SK-N-SH (cell line): ENCODE data around the gene TMEM209. TPM values are rescaled to one million over a fixed set of nuclear protein-coding genes. Genes with fewer than 3 reads are reported as not detected.

Source experiments
- CTCF ChIA-PET: fragments of 300-600, 350-600 bp; formaldehyde crosslinking; extraction: SDS; loops from one replicate; lab custom pipeline; 2021; lab: Yijun Ruan, JAX
- POLR2A ChIA-PET: fragments of 350-600 bp; sonication (Branson Sonifier 250); formaldehyde crosslinking; extraction: SDS; loops from one replicate; lab custom pipeline; 2020; ENCODE audit warnings: antibody characterized with exemption, inconsistent platforms; lab: Yijun Ruan, JAX
- DNase-seq: peaks from one replicate; pipeline ENCODE4 v3.0.0; 2012
- H2AFZ ChIP-seq: fragments of 200-600 bp; sonication (generic); 2 replicates; pipeline ENCODE4 v1.8.1; 2016; ENCODE audit warnings: antibody characterized with exemption, mild to moderate bottlenecking, low read depth
- H3F3A ChIP-seq: fragments of 200-600 bp; sonication (generic); replicated peaks from 2 replicates; pipeline ENCODE3; 2016; ENCODE audit warnings: antibody characterized with exemption, mild to moderate bottlenecking; ENCODE audit not compliant: insufficient read depth
- H3K27ac ChIP-seq, 2 experiments: fragments of 200-500 bp in 1 of 2; fragments of 200-600 bp in 1 of 2; sonication (Bioruptor generic) in 1 of 2; sonication (generic), shearing (Covaris generic) in 1 of 2; 2 replicates each; pipeline versions ENCODE4 v1.5.1 to v1.6.1; 2014 to 2016; ENCODE audit warnings: low read depth in 2 of 2, inconsistent platforms in 1 of 2, low read length in 1 of 2, mild to moderate bottlenecking in 1 of 2, mixed read lengths in 1 of 2
- H3K27me3 ChIP-seq: fragments of 200-600 bp; sonication (generic), shearing (Covaris generic); 2 replicates; pipeline ENCODE4 v1.6.1; 2016; ENCODE audit warnings: mixed run types; ENCODE audit not compliant: insufficient read depth
- H3K36me3 ChIP-seq, 2 experiments: fragments of 200-500 bp in 1 of 2; fragments of 200-600 bp in 1 of 2; sonication (Bioruptor generic) in 1 of 2; sonication (generic) in 1 of 2; replicated peaks in 1 of 2; 2 replicates each; pipeline versions ENCODE3 to v1.5.1; 2014 to 2016; ENCODE audit warnings: low read length in 1 of 2, mild to moderate bottlenecking in 1 of 2; ENCODE audit not compliant: insufficient read depth in 2 of 2, control insufficient read depth in 1 of 2
- H3K4me1 ChIP-seq, 2 experiments: fragments of 200-500 bp in 1 of 2; fragments of 200-600 bp in 1 of 2; sonication (Bioruptor generic) in 1 of 2; sonication (generic), shearing (Covaris generic) in 1 of 2; 2 replicates each; pipeline versions ENCODE4 v1.5.1 to v1.6.1; 2014 to 2016; ENCODE audit warnings: low read depth in 1 of 2, low read length in 1 of 2, mixed run types in 1 of 2; ENCODE audit not compliant: insufficient read depth in 2 of 2, control insufficient read depth in 1 of 2
- H3K4me2 ChIP-seq: fragments of 200-600 bp; sonication (generic), shearing (Covaris generic); 2 replicates; pipeline ENCODE4 v1.6.1; 2017; ENCODE audit warnings: mixed run types
- H3K4me3 ChIP-seq, 2 experiments: fragments of 200-500 bp in 1 of 2; fragments of 200-600 bp in 1 of 2; sonication (Bioruptor generic) in 1 of 2; sonication (generic), shearing (Covaris generic) in 1 of 2; 2 replicates each; pipeline versions ENCODE4 v1.5.1 to v1.8.1; 2014 to 2016; ENCODE audit warnings: low read depth in 2 of 2, inconsistent platforms in 1 of 2, low read length in 1 of 2, mild to moderate bottlenecking in 1 of 2, mixed read lengths in 1 of 2, moderate library complexity in 1 of 2
- H3K79me2 ChIP-seq: fragments of 200-600 bp; sonication (generic); 2 replicates; pipeline ENCODE4 v1.8.1; 2017; ENCODE audit warnings: mild to moderate bottlenecking; ENCODE audit not compliant: insufficient read depth
- H3K9ac ChIP-seq: fragments of 200-600 bp; sonication (generic); 2 replicates; pipeline ENCODE4 v1.6.1; 2017; ENCODE audit warnings: mixed run types
- H3K9me2 ChIP-seq: fragments of 200-600 bp; sonication (generic); 2 replicates; pipeline ENCODE4 v1.6.1; 2017; ENCODE audit warnings: mixed run types
- H3K9me3 ChIP-seq: fragments of 200-600 bp; sonication (generic); 2 replicates; pipeline ENCODE4 v1.6.1; 2017; ENCODE audit warnings: mixed run types, mild to moderate bottlenecking, moderate library complexity
- H4K20me1 ChIP-seq: fragments of 200-600 bp; sonication (generic); 2 replicates; pipeline ENCODE4 v1.6.1; 2017; ENCODE audit warnings: mild to moderate bottlenecking, mixed run types; ENCODE audit not compliant: insufficient read depth
- CHD2 ChIP-seq: fragments of 150-350 bp; IDR thresholded peaks from 2 replicates; pipeline ENCODE4 v1.6.1; 2018; ENCODE audit warnings: low read length; ENCODE audit not compliant: partially characterized antibody
- CTCF ChIP-seq: fragments of 200-600 bp; sonication (generic); IDR thresholded peaks from 2 replicates; pipeline ENCODE4 v1.6.1; 2017; ENCODE audit warnings: antibody characterized with exemption, mild to moderate bottlenecking, moderate library complexity
- ELF1 ChIP-seq: IDR thresholded peaks from 2 replicates; pipeline ENCODE4 v1.4.0; 2012
- EP300 ChIP-seq, 2 experiments: IDR thresholded peaks; 2 replicates each; pipeline versions ENCODE4 v1.4.0 to v1.6.1; 2012; ENCODE audit warnings: borderline replicate concordance in 1 of 2, low read depth in 1 of 2, low read length in 1 of 2
- EZH2phosphoT487 ChIP-seq: fragments of 200-600 bp; sonication (generic); IDR thresholded peaks from 2 replicates; pipeline ENCODE4 v1.6.1; 2017; ENCODE audit warnings: low read depth, mixed run types, mild to moderate bottlenecking, antibody characterized with exemption, moderate library complexity, borderline replicate concordance
- FOSL2 ChIP-seq: IDR thresholded peaks from 2 replicates; pipeline ENCODE4 v1.4.0; 2012; ENCODE audit warnings: low read depth, mild to moderate bottlenecking, moderate library complexity, borderline replicate concordance
- GATA2 ChIP-seq: sonication (generic); formaldehyde crosslinking; IDR thresholded peaks from 2 replicates; pipeline ENCODE4 v1.5.0; 2020; ENCODE audit warnings: mild to moderate bottlenecking, missing genetic modification reagents
- NFIC ChIP-seq: IDR thresholded peaks from 2 replicates; pipeline ENCODE4 v1.4.0; 2012; ENCODE audit warnings: borderline replicate concordance
- USF2 ChIP-seq: fragments of 150-350 bp; IDR thresholded peaks from 2 replicates; pipeline ENCODE4 v1.6.1; 2017; ENCODE audit warnings: antibody characterized with exemption, low read length, low read depth, borderline replicate concordance
- WGBS: methylation state at CpG from one replicate; pipeline ENCODE4 v1.1.6; 2017; ENCODE audit warnings: low lambda C conversion rate; 5-methylcytosine and 5-hydroxymethylcytosine counted together
- polyA plus RNA-seq, 3 experiments: library from polyadenylated mRNA; depleted of rRNA; stranded (reverse); fragments of >200 nt; gene quantifications; 2 replicates each; pipeline ENCODE4 v1.2.3, GENCODE V29; 2012

The TMEM209 gene
- polyA plus RNA-seq, 1 of the 3 experiments (the other 2 are of a cell fraction) = 14.9 TPM

- WGBS = 66% methylated on average over 9 of the region's 9 CpGs
- Histone ChIP-seq H4K20me1 (no peaks in the 10 kb centered on the region), H3F3A (no peaks in the 10 kb centered on the region), H3K9me2 (no peaks in the 10 kb centered on the region), H3K27ac (no peak overlapping the region), H3K79me2 (no peaks in the 10 kb centered on the region), H3K36me3 (no peaks in the 10 kb centered on the region), H3K9ac (no peak overlapping the region), H3K9me3 (no peaks in the 10 kb centered on the region), H3K27me3 (no peaks in the 10 kb centered on the region), H3K4me2 (no peak overlapping the region), H3K4me1 (no peaks in the 10 kb centered on the region), H2AFZ (no peak overlapping the region), H3K4me3 (no peak overlapping the region)
- TF ChIP-seq FOSL2 (no peak), EZH2phosphoT487 (no peak), ELF1 (no peak)
- POLR2A ChIA-PET = no interaction called here
- CTCF ChIA-PET = interaction anchor here (1.3 kb wide), 1 partner anchor 502 kb away, joined by 3 read pairs; no protein-coding TSS in a partner anchor
- DNase-seq = no peak
These were observed 14.7 kb upstream of the TMEM209 start for GRCh38 chr7:130219871-130220270.

- no peaks in the 10 kb centered on the region for H3K27me3 ChIP-seq
- H3K9me2 ChIP-seq = no peaks in the 10 kb centered on the region
- TF ChIP-seq USF2 = no peak
- no peak for TF ChIP-seq CTCF
- TF ChIP-seq EP300 (IDR thresholded peaks at IDR 0.05; ENCODE audit: borderline replicate concordance in 1 of 2, low read depth in 1 of 2, low read length in 1 of 2) = no peak
- TF ChIP-seq NFIC = no peak
- TF ChIP-seq ELF1 = no peak
- TF ChIP-seq CHD2 = no peak
- TF ChIP-seq GATA2 = no peak
- TF ChIP-seq, all 33 proteins: peak for 0
- Histone ChIP-seq H2AFZ (peak overlapping the region; percentile 69; the same call in 1 of the 2 replicates), H3K9ac (no peak overlapping the region), H3K79me2 (no peaks in the 10 kb centered on the region), H3K4me3 (no peak overlapping the region), H3K27ac (no peak overlapping the region), H3K36me3 (no peaks in the 10 kb centered on the region), H4K20me1 (no peaks in the 10 kb centered on the region), H3F3A (no peaks in the 10 kb centered on the region), H3K9me3 (no peaks in the 10 kb centered on the region), H3K4me2 (no peak overlapping the region), H3K4me1 (no peaks in the 10 kb centered on the region)
- no peak for DNase-seq
- CTCF ChIA-PET = interaction anchor here (0.6 to 1.3 kb wide), 2 partner anchors 50 to 503 kb away, joined by 3 read pairs; no protein-coding TSS in a partner anchor
- 88% methylated on average over 5 of the region's 5 CpGs for WGBS
- POLR2A ChIA-PET = no interaction called here
These were observed 13.8 kb upstream of the TMEM209 start for GRCh38 chr7:130218806-130219620.
